ENCODE measurements around the gene BMERB1. TPM values are rescaled to one million over a fixed set of nuclear protein-coding genes. Genes with fewer than 3 reads are reported as not detected.
"Not testable (repeated sequence)": the region's sequence is repeated elsewhere in the genome, so short reads cannot be mapped to it uniquely, and the experiment has no call there.

Gene BMERB1
- total RNA-seq, 1 donor from 2014 or later = 10.6 TPM

GRCh38 chr16:15434079-15434424 is 336 bp upstream of the BMERB1 start:
- no peak overlapping the region for H3K27ac Mint-ChIP-seq
- H3K36me3 Mint-ChIP-seq (ENCODE audit: low read depth) = peaks cover 4% of the 10 kb centered on the region
- H3K4me3 Mint-ChIP-seq (ENCODE audit: low read depth) = peak overlapping the region; percentile 86
- no peak for DNase-seq (ENCODE audit: low spot score)
- intact Hi-C loops (cut with micrococcal nuclease) = no loop called here
- peaks cover 13% of the 10 kb centered on the region for H3K4me1 Mint-ChIP-seq (ENCODE audit: low read depth)
- H3K9me3 Mint-ChIP-seq = no peaks in the 10 kb centered on the region
- peaks cover 22% of the 10 kb centered on the region for H3K27me3 Mint-ChIP-seq (ENCODE audit: low read depth)

- DNase-seq (ENCODE audit: low spot score) = no peak
- Mint-ChIP-seq H3K9me3 (no peaks in the 10 kb centered on the region), H3K4me1 (ENCODE audit: low read depth) (peaks cover 22% of the 10 kb centered on the region), H3K27ac (no peak overlapping the region), H3K36me3 (ENCODE audit: low read depth) (peaks cover 4% of the 10 kb centered on the region), H3K4me3 (ENCODE audit: low read depth) (peak overlapping the region; percentile 86), H3K27me3 (ENCODE audit: low read depth) (peaks cover 22% of the 10 kb centered on the region)
- intact Hi-C loops (cut with micrococcal nuclease) = no loop called here
These were observed 952 bp downstream of the BMERB1 start for GRCh38 chr16:15435216-15435864.

- Mint-ChIP-seq H3K4me1 (ENCODE audit: low read depth) (peaks cover 25% of the 10 kb centered on the region), H3K4me3 (ENCODE audit: low read depth) (no peak overlapping the region), H3K27ac (no peak overlapping the region), H3K9me3 (no peaks in the 10 kb centered on the region), H3K27me3 (ENCODE audit: low read depth) (peaks cover 16% of the 10 kb centered on the region), H3K36me3 (ENCODE audit: low read depth) (peaks cover 4% of the 10 kb centered on the region)
- intact Hi-C loops (cut with micrococcal nuclease) = no loop called here
- DNase-seq (ENCODE audit: low spot score) = no peak
These were observed 4.7 kb downstream of the BMERB1 start for GRCh38 chr16:15439102-15439501.

- H3K9me3 Mint-ChIP-seq = peaks cover 3% of the 10 kb centered on the region
- no peak overlapping the region for H3K27ac Mint-ChIP-seq
- H3K4me1 Mint-ChIP-seq (ENCODE audit: low read depth) = peaks cover 25% of the 10 kb centered on the region
- no peak for DNase-seq (ENCODE audit: low spot score)
- intact Hi-C loops (cut with micrococcal nuclease) = no loop called here
- no peak overlapping the region for H3K4me3 Mint-ChIP-seq (ENCODE audit: low read depth)
- H3K36me3 Mint-ChIP-seq (ENCODE audit: low read depth) = peaks cover 4% of the 10 kb centered on the region
- peaks cover 13% of the 10 kb centered on the region for H3K27me3 Mint-ChIP-seq (ENCODE audit: low read depth)
These were observed 5.1 kb downstream of the BMERB1 start for GRCh38 chr16:15439521-15439920.

GRCh38 chr16:15440852-15441251 is 6.5 kb downstream of the BMERB1 start:
- H3K36me3 Mint-ChIP-seq (ENCODE audit: low read depth) = peaks cover under 1% of the 10 kb centered on the region
- peaks cover 4% of the 10 kb centered on the region for H3K27me3 Mint-ChIP-seq (ENCODE audit: low read depth)
- peak overlapping the region; percentile 67 for H3K27ac Mint-ChIP-seq
- intact Hi-C loops (cut with micrococcal nuclease) = no loop called here
- peaks cover 14% of the 10 kb centered on the region for H3K9me3 Mint-ChIP-seq
- no peak overlapping the region for H3K4me3 Mint-ChIP-seq (ENCODE audit: low read depth)
- H3K4me1 Mint-ChIP-seq (ENCODE audit: low read depth) = peaks cover 17% of the 10 kb centered on the region
- no peak for DNase-seq (ENCODE audit: low spot score)

GRCh38 chr16:15442140-15442539 is 7.8 kb downstream of the BMERB1 start:
- intact Hi-C loops (cut with micrococcal nuclease); H3K36me3 Mint-ChIP-seq (ENCODE audit: low read depth); H3K27me3 Mint-ChIP-seq (ENCODE audit: low read depth); H3K4me3 Mint-ChIP-seq (ENCODE audit: low read depth); DNase-seq (ENCODE audit: low spot score); H3K27ac Mint-ChIP-seq: not testable (repeated sequence)
- peaks cover 16% of the 10 kb centered on the region for H3K4me1 Mint-ChIP-seq (ENCODE audit: low read depth)
- H3K9me3 Mint-ChIP-seq = peaks cover 21% of the 10 kb centered on the region

GRCh38 chr16:15443753-15444152 is 9.4 kb downstream of the BMERB1 start:
- H3K9me3 Mint-ChIP-seq = peaks cover 21% of the 10 kb centered on the region
- DNase-seq (ENCODE audit: low spot score) = no peak

GRCh38 chr16:15444264-15444663 is 9.9 kb downstream of the BMERB1 start:
- no peaks in the 10 kb centered on the region for H3K36me3 Mint-ChIP-seq (ENCODE audit: low read depth)
- H3K27ac Mint-ChIP-seq = no peak overlapping the region
- DNase-seq (ENCODE audit: low spot score) = no peak
- H3K27me3 Mint-ChIP-seq (ENCODE audit: low read depth) = no peaks in the 10 kb centered on the region
- peaks cover 13% of the 10 kb centered on the region for H3K4me1 Mint-ChIP-seq (ENCODE audit: low read depth)
- intact Hi-C loops (cut with micrococcal nuclease) = no loop called here
- no peak overlapping the region for H3K4me3 Mint-ChIP-seq (ENCODE audit: low read depth)
- H3K9me3 Mint-ChIP-seq = peaks cover 21% of the 10 kb centered on the region

More at GRCh38 chr16:15443753-15444152, 9.4 kb downstream of the BMERB1 start:
- Mint-ChIP-seq H3K27ac (no peak overlapping the region), H3K4me3 (ENCODE audit: low read depth) (no peak overlapping the region), H3K4me1 (ENCODE audit: low read depth) (peaks cover 16% of the 10 kb centered on the region), H3K27me3 (ENCODE audit: low read depth) (no peaks in the 10 kb centered on the region), H3K36me3 (ENCODE audit: low read depth) (no peaks in the 10 kb centered on the region)
- intact Hi-C loops (cut with micrococcal nuclease) = no loop called here

GRCh38 chr16:15445450-15445849 is 11.1 kb downstream of the BMERB1 start:
- H3K9me3 Mint-ChIP-seq = peaks cover 21% of the 10 kb centered on the region
- no peaks in the 10 kb centered on the region for H3K36me3 Mint-ChIP-seq (ENCODE audit: low read depth)
- no peak for DNase-seq (ENCODE audit: low spot score)
- intact Hi-C loops (cut with micrococcal nuclease) = no loop called here
- no peaks in the 10 kb centered on the region for H3K27me3 Mint-ChIP-seq (ENCODE audit: low read depth)
- H3K27ac Mint-ChIP-seq = no peak overlapping the region
- H3K4me1 Mint-ChIP-seq (ENCODE audit: low read depth) = peaks cover 5% of the 10 kb centered on the region
- no peak overlapping the region for H3K4me3 Mint-ChIP-seq (ENCODE audit: low read depth)

- Mint-ChIP-seq H3K4me1 (ENCODE audit: low read depth) (no peaks in the 10 kb centered on the region), H3K27ac (no peak overlapping the region), H3K36me3 (ENCODE audit: low read depth) (no peaks in the 10 kb centered on the region), H3K27me3 (ENCODE audit: low read depth) (no peaks in the 10 kb centered on the region), H3K9me3 (peaks cover 21% of the 10 kb centered on the region), H3K4me3 (ENCODE audit: low read depth) (no peak overlapping the region)
- intact Hi-C loops (cut with micrococcal nuclease) = no loop called here
- DNase-seq (ENCODE audit: low spot score) = no peak
These were observed 12.5 kb downstream of the BMERB1 start for GRCh38 chr16:15446901-15447300.

GRCh38 chr16:15450624-15451023 is 16.2 kb downstream of the BMERB1 start:
- intact Hi-C loops (cut with micrococcal nuclease) = no loop called here
- no peaks in the 10 kb centered on the region for H3K4me1 Mint-ChIP-seq (ENCODE audit: low read depth)
- H3K36me3 Mint-ChIP-seq (ENCODE audit: low read depth) = no peaks in the 10 kb centered on the region
- no peak for DNase-seq (ENCODE audit: low spot score)
- peaks cover 7% of the 10 kb centered on the region for H3K9me3 Mint-ChIP-seq
- H3K4me3 Mint-ChIP-seq (ENCODE audit: low read depth) = no peak overlapping the region
- no peak overlapping the region for H3K27ac Mint-ChIP-seq
- H3K27me3 Mint-ChIP-seq (ENCODE audit: low read depth) = no peaks in the 10 kb centered on the region

- Mint-ChIP-seq H3K4me1 (ENCODE audit: low read depth) (no peaks in the 10 kb centered on the region), H3K9me3 (peaks cover 7% of the 10 kb centered on the region), H3K27ac (no peak overlapping the region), H3K4me3 (ENCODE audit: low read depth) (no peak overlapping the region), H3K36me3 (ENCODE audit: low read depth) (no peaks in the 10 kb centered on the region), H3K27me3 (ENCODE audit: low read depth) (no peaks in the 10 kb centered on the region)
- DNase-seq (ENCODE audit: low spot score) = no peak
- intact Hi-C loops (cut with micrococcal nuclease) = no loop called here
These were observed 16.8 kb downstream of the BMERB1 start for GRCh38 chr16:15451098-15451731.

GRCh38 chr16:15452246-15452855 is 18.0 kb downstream of the BMERB1 start:
- Mint-ChIP-seq H3K36me3 (ENCODE audit: low read depth) (no peaks in the 10 kb centered on the region), H3K4me1 (ENCODE audit: low read depth) (peaks cover under 1% of the 10 kb centered on the region), H3K27me3 (ENCODE audit: low read depth) (no peaks in the 10 kb centered on the region), H3K9me3 (no peaks in the 10 kb centered on the region), H3K27ac (no peak overlapping the region), H3K4me3 (ENCODE audit: low read depth) (no peak overlapping the region)
- intact Hi-C loops (cut with micrococcal nuclease) = no loop called here
- DNase-seq (ENCODE audit: low spot score) = no peak

Measured in activated T-helper 2 cell treated with anti-CD3 and anti-CD28 coated beads, Interferon-gamma antibody, Interleukin-2, Interleukin-4, amounts not matched to agents 10 μg/mL and 5 μg/mL and 100 μg/mL, durations not matched to agents 14 hours and 24 hours and 36 hours (primary cell).